ENCODE data around the gene CCDC88C. TPM values are rescaled to one million over a fixed set of nuclear protein-coding genes. Genes with fewer than 3 reads are reported as not detected.

CCDC88C gene
- total and polyA plus RNA-seq, 2 donors (not counting 3 experiments of a cell fraction or from before 2014, with no cell fraction given): 11.4 to 52.1 TPM

- Histone ChIP-seq H3K9me3 (replicated peaks; ENCODE audit: control insufficient read depth, insufficient read depth, low read length) (no peaks in the 10 kb centered on the region), H3K9ac (replicated peaks; ENCODE audit: extremely low read depth, insufficient read depth, low read length) (no peak overlapping the region), H3K4me1 (ENCODE audit: control insufficient read depth, extremely low read depth, insufficient read depth, low read length) (peaks cover 13% of the 10 kb centered on the region), H3K36me3 (ENCODE audit: control insufficient read depth in 2 of 2, extremely low read depth in 1 of 2, insufficient read depth in 2 of 2, low read length in 2 of 2) (no peaks in the 10 kb centered on the region), H3K79me2 (ENCODE audit: control insufficient read depth, insufficient read depth, low read length) (no peaks in the 10 kb centered on the region), H3K4me2 (ENCODE audit: insufficient read depth, low read length) (no peak overlapping the region), H3K27ac (ENCODE audit: insufficient read depth, low read depth, low read length) (no peak overlapping the region), H2AFZ (ENCODE audit: low read depth, low read length) (no peak overlapping the region), H3K27me3 (ENCODE audit: control insufficient read depth in 2 of 2, insufficient read depth in 2 of 2, low read length in 2 of 2) (no peaks in the 10 kb centered on the region), H3K9me1 (replicated peaks; ENCODE audit: control insufficient read depth, extremely low read depth, insufficient read depth, low read length) (no peaks in the 10 kb centered on the region), H4K20me1 (replicated peaks; ENCODE audit: control insufficient read depth, extremely low read depth, insufficient read depth, low read length) (no peaks in the 10 kb centered on the region), H3K4me3 (replicated peaks in 1 of 3; ENCODE audit: insufficient read depth in 1 of 3, low read depth in 1 of 3, low read length in 3 of 3) (no peak overlapping the region)
- POLR2A ChIA-PET: no interaction called here
- no TSS peak for BruUV-seq (replicated peaks)
- TF ChIP-seq POLR2A (IDR thresholded peaks at IDR 0.05; ENCODE audit: low read depth, low read length): no peak
- TF ChIP-seq FOS (IDR thresholded peaks at IDR 0.05; ENCODE audit: borderline replicate concordance, insufficient read depth, low read length): no peak
- no peak for TF ChIP-seq GATA2 (IDR thresholded peaks at IDR 0.05; ENCODE audit: insufficient read depth, insufficient read length, low read depth, low read length)
- TF ChIP-seq MAX (IDR thresholded peaks at IDR 0.05; ENCODE audit: insufficient read depth, insufficient read length): no peak
- TF ChIP-seq JUN (IDR thresholded peaks at IDR 0.05; ENCODE audit: borderline replicate concordance, insufficient read depth, insufficient read length, low read depth): no peak
- no peak for TF ChIP-seq POLR2AphosphoS5 (IDR thresholded peaks at IDR 0.05; ENCODE audit: insufficient read depth, low read depth, low read length)
- no peak for TF ChIP-seq EZH2 (IDR thresholded peaks at IDR 0.05; ENCODE audit: borderline replicate concordance, low read depth, low read length, severe bottlenecking)
- no peak for TF ChIP-seq CTCF (IDR thresholded peaks at IDR 0.05; ENCODE audit: extremely low read depth in 1 of 2, insufficient read depth in 1 of 2, low read depth in 1 of 2, low read length in 2 of 2)
- no peak for TF ChIP-seq MYC (IDR thresholded peaks at IDR 0.05; ENCODE audit: low read depth, low read length)
- dilution Hi-C loops (cut with MboI; ENCODE audit: extremely low pct_ligation_motif_present, low sequenced_read_pairs): no loop called here
- FAIRE-seq (no peak), DNase-seq (ENCODE audit: low read depth, low spot score) (no peak)
- CTCF ChIA-PET: interaction anchor here (0.8 to 1.4 kb wide), 5 partner anchors 9 to 68 kb away, joined by 3 to 5 read pairs (median 3); partner anchors contain the start of gene CCDC88C
- intact Hi-C loops (cut with micrococcal nuclease): no loop called here
Measured at GRCh38 chr14:91350483-91350812, 67.2 kb downstream of the CCDC88C start.

Data from endothelial cell of umbilical vein (primary cell).